ENCODE data around the gene THSD7B.

DNA sequence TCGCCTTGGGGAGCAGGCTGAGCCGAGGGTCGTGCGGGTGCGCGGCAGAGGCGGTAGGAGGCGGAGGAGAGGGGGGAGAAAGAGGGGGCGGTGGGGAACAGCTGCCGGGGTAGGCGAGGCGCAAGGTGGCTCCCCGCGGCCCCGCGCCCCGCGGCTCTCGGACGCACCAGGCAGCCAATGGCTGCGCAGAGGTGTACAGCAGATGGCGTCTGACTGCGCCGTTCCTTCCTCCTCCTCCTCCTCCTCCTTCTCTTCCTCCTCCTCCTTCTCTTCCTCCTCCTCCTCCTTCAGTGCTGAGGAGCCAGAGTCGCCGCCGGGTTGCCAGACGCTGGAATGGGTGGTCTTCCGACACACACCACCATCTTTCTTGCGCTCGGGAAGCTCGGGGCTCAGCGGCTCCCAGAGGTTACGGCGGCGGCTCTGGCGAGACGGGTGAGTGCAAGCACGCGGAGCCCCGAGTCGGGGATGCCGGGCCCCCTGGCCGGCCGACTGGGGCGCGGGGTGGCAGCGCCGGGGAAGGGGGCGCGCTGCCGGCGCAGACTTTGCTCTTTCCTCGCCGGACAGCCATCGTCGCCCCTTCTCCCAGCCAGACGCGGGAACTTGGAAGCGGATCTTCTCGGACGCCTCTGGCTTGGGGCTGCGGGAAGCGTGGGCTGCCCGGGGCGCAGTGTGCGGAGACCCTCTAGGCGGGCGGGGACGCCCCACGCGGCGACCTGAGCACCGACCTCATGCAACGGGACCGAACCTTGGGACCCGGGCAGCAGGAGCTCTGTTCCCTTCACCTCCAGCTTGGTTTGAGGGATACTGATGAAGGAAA, at the start of gene THSD7B:
- TF ChIP-seq POLR2AphosphoS5 (IDR thresholded peaks at IDR 0.05; ENCODE audit: borderline replicate concordance, low read depth, low read length), result no peak
- no peak for TF ChIP-seq EZH2 (IDR thresholded peaks at IDR 0.05)
- no peak for TF ChIP-seq FOXP2 (optimal IDR thresholded peaks at IDR 0.05; ENCODE audit: control extremely low read depth, extremely low read length, insufficient read depth)
